GM12878 (cell line): ENCODE data around the gene CALM3. TPM values are rescaled to one million over a fixed set of nuclear protein-coding genes. Genes with fewer than 3 reads are reported as not detected.

Source experiments
- ATAC-seq: fragments of 200-7000 bp; cut with Tn5 transposase; 3 replicates; pipeline ENCODE4 v1.9.1; 2020; ENCODE audit warnings: mild to moderate bottlenecking, moderate library complexity
- BruUV-seq: library from RNA; stranded (reverse); fragments of 400-500 nt; replicated peaks from 2 replicates; lab custom pipeline; 2021; lab: Mats Ljungman, UMichigan
- CTCF ChIA-PET: fragments of 300-600 bp; sonication (Branson Sonifier 250); formaldehyde crosslinking; extraction: SDS; loops from one replicate; lab custom pipeline; 2021; ENCODE audit warnings: inconsistent platforms; lab: Yijun Ruan, JAX
- POLR2A ChIA-PET: fragments of 350-600 bp; formaldehyde crosslinking; extraction: SDS; loops from one replicate; lab custom pipeline; 2021; ENCODE audit warnings: inconsistent platforms; lab: Charles Lee
- RAD21 ChIA-PET: fragments of 300-600 bp; sonication (Branson Sonifier 250); formaldehyde crosslinking; loops from one replicate; lab custom pipeline; 2023; ENCODE audit warnings: antibody characterized with exemption; ENCODE audit not compliant: unreplicated experiment; lab: Charles Lee
- SMC1A ChIA-PET: fragments of 300-600 bp; sonication (Branson Sonifier 250); formaldehyde crosslinking; loops from one replicate; lab custom pipeline; 2023; ENCODE audit not compliant: unreplicated experiment, uncharacterized antibody; lab: Charles Lee
- DNase-seq: peaks from one replicate; pipeline ENCODE4 v3.0.0-alpha.2; 2011; ENCODE audit warnings: low read depth, low spot score
- FAIRE-seq: peaks from 3 replicates; lab custom pipeline; 2011; peaks lifted over from hg19 to GRCh38; lab: Jason Lieb, UNC
- H2AFZ ChIP-seq: 2 replicates; pipeline ENCODE4 v1.6.0; 2011; ENCODE audit warnings: low read depth, low read length, control low read depth; ENCODE audit not compliant: control insufficient read depth
- H3K27ac ChIP-seq: 2 replicates; pipeline ENCODE4 v1.5.1; 2011; ENCODE audit warnings: control low read depth; ENCODE audit not compliant: control insufficient read depth, insufficient read depth
- H3K27me3 ChIP-seq, 2 experiments: replicated peaks in 1 of 2; 2 replicates each; pipeline versions ENCODE4 v1.6.0 to v1.6.1; 2011; ENCODE audit warnings: low read length in 1 of 2; ENCODE audit not compliant: control insufficient read depth in 2 of 2, insufficient read depth in 2 of 2
- H3K36me3 ChIP-seq, 2 experiments: 2 replicates each; pipeline ENCODE4 v1.5.1; 2011; ENCODE audit warnings: low read length in 1 of 2; ENCODE audit not compliant: control insufficient read depth in 2 of 2, insufficient read depth in 2 of 2
- H3K4me1 ChIP-seq: 2 replicates; pipeline ENCODE4 v1.6.1; 2011; ENCODE audit warnings: mild to moderate bottlenecking, low read length, moderate library complexity, mixed read lengths; ENCODE audit not compliant: control insufficient read depth, insufficient read depth
- H3K4me2 ChIP-seq: 2 replicates; pipeline ENCODE4 v1.6.0; 2011; ENCODE audit warnings: control low read depth; ENCODE audit not compliant: control insufficient read depth, insufficient read depth
- H3K4me3 ChIP-seq: fragments of 200-600 bp; sonication (generic); 2 replicates; pipeline ENCODE4 v1.5.1; 2016
- H3K79me2 ChIP-seq: 2 replicates; pipeline ENCODE4 v1.6.0; 2011; ENCODE audit warnings: low read length; ENCODE audit not compliant: control insufficient read depth, insufficient read depth
- H3K9ac ChIP-seq: 2 replicates; pipeline ENCODE4 v1.8.0; 2011; ENCODE audit warnings: low read length, control low read depth, mixed read lengths; ENCODE audit not compliant: control insufficient read depth, insufficient read depth
- H3K9me3 ChIP-seq: replicated peaks from 3 replicates; pipeline ENCODE4 v1.5.1; 2011; ENCODE audit warnings: mild to moderate bottlenecking, low read length; ENCODE audit not compliant: control insufficient read depth, insufficient read depth
- H4K20me1 ChIP-seq: 2 replicates; pipeline ENCODE4 v1.6.0; 2011; ENCODE audit not compliant: control insufficient read depth, insufficient read depth
- ATF2 ChIP-seq: IDR thresholded peaks from 2 replicates; pipeline ENCODE4 v1.6.1; 2012; ENCODE audit warnings: low read length, inconsistent platforms
- BCL11A ChIP-seq: IDR thresholded peaks from 2 replicates; pipeline ENCODE4 v1.6.1; 2011; ENCODE audit warnings: low read depth, low read length
- CREB1 ChIP-seq: IDR thresholded peaks from 2 replicates; pipeline ENCODE4 v1.6.1; 2012; ENCODE audit warnings: low read depth, mild to moderate bottlenecking, inconsistent platforms
- GABPA ChIP-seq: IDR thresholded peaks from 2 replicates; pipeline ENCODE4 v1.6.1; 2014; ENCODE audit warnings: antibody characterized with exemption, low read depth, mild to moderate bottlenecking, inconsistent platforms
- IRF4 ChIP-seq: IDR thresholded peaks from 2 replicates; pipeline ENCODE4 v1.6.1; 2011; ENCODE audit warnings: low read depth, low read length
- NR2F1 ChIP-seq: fragments of 450-650 bp; conservative IDR thresholded peaks from 2 replicates; pipeline ENCODE4 v1.6.1; 2017; ENCODE audit warnings: mild to moderate bottlenecking
- POLR2AphosphoS2 ChIP-seq: IDR thresholded peaks from 2 replicates; pipeline ENCODE4 v1.6.1; 2011; ENCODE audit warnings: low read depth, mild to moderate bottlenecking, low read length, improper control_type of control experiment, moderate library complexity
- RAD21 ChIP-seq: IDR thresholded peaks from 2 replicates; pipeline ENCODE4 v1.6.1; 2011; ENCODE audit warnings: mild to moderate bottlenecking, low read depth, low read length, moderate library complexity; ENCODE audit not compliant: insufficient read depth
- RCOR1 ChIP-seq: conservative IDR thresholded peaks from 2 replicates; pipeline ENCODE4 v1.6.1; 2012; ENCODE audit warnings: low read depth, low read length, improper control_type of control experiment
- SMAD1 ChIP-seq: fragments of 450-650 bp; IDR thresholded peaks from 2 replicates; pipeline ENCODE4 v1.6.1; 2018; ENCODE audit warnings: mild to moderate bottlenecking, low read depth; ENCODE audit not compliant: partially characterized antibody
- TCF7 ChIP-seq: IDR thresholded peaks from 2 replicates; pipeline ENCODE4 v1.6.1; 2014; ENCODE audit warnings: antibody characterized with exemption, borderline replicate concordance
- ZBED1 ChIP-seq: IDR thresholded peaks from 2 replicates; pipeline ENCODE4 v1.6.1; 2016; ENCODE audit warnings: borderline replicate concordance
- ZNF217 ChIP-seq: fragments of 450-650 bp; IDR thresholded peaks from 2 replicates; pipeline ENCODE4 v1.6.1; 2017; ENCODE audit warnings: antibody characterized with exemption, mild to moderate bottlenecking
- ZNF274 ChIP-seq: IDR thresholded peaks from one replicate; pipeline ENCODE4 v1.8.0; 2011; ENCODE audit not compliant: insufficient read length, insufficient read depth
- WGBS: methylation state at CpG from one replicate; pipeline ENCODE4 v1.1.6; 2016; ENCODE audit warnings: low lambda C conversion rate; ENCODE audit not compliant: insufficient replicate concordance, insufficient coverage; ENCODE audit errors: missing lambda C conversion rate; 5-methylcytosine and 5-hydroxymethylcytosine counted together
- in situ Hi-C: fragments of 300-500 bp; cut with MboI; formaldehyde crosslinking; loops from 9 replicates; pipeline ENCODE4 v1.14.3; 2018; ENCODE audit warnings: mixed read lengths
- intact Hi-C: fragments of 100-400 bp; cut with micrococcal nuclease; formaldehyde crosslinking; loops from one replicate; pipeline ENCODE4 v1.14.2; 2022; ENCODE audit not compliant: unreplicated experiment
- polyA plus RNA-seq, 11 experiments: library from polyadenylated mRNA; depleted of rRNA in 4 of 11; unstranded in 6 of 11; stranded (reverse) in 5 of 11; fragments of >200 nt; fragmentation: Nextera tagmentation in 4 of 11; fragmentation: Illumina TruSeq in 1 of 11; extraction: Ambion mirVana in 4 of 11; extraction: Trizol in 1 of 11; gene quantifications; 1 replicate in 1 of 11; 2 replicates in 10 of 11; pipeline versions ENCODE4 v1.2.1 to v1.2.3, GENCODE V29; 2011 to 2016; ENCODE audit warnings: inconsistent platforms in 2 of 11, missing spikeins in 2 of 11, low read depth in 1 of 11
- total RNA-seq, 4 experiments: library from RNA; depleted of rRNA in 3 of 4; stranded (reverse); fragments of >200 nt in 3 of 4; fragmentation: Illumina TruSeq in 1 of 4; extraction: Trizol in 1 of 4; gene quantifications; 2 replicates each; pipeline versions ENCODE4 v1.2.1 to v1.2.3, GENCODE V29; 2013 to 2021
- TF ChIP-seq, protein P1 (sequence below): fragments of 450-650 bp; IDR thresholded peaks from 2 replicates; pipeline ENCODE4 v1.6.1; 2017; ENCODE audit warnings: mild to moderate bottlenecking, moderate library complexity
- TF ChIP-seq, protein P2 (sequence below): fragments of 450-650 bp; formaldehyde crosslinking; IDR thresholded peaks from 2 replicates; pipeline ENCODE4 v1.5.0; 2022; ENCODE audit warnings: mild to moderate bottlenecking, missing genetic modification characterization

CALM3 gene
- total and polyA plus RNA-seq, 10 of the 15 experiments (the other 5 are each of a cell fraction or from before 2014, with no cell fraction given), result 164 to 849 (median 347) TPM

GRCh38 chr19:46656541-46656940 is 55.4 kb downstream of the CALM3 start:
- H3K27me3 ChIP-seq, result peaks cover 3% of the 10 kb centered on the region in 2 experiments; a peak in 3 of 4 replicates
- in situ Hi-C loops, result no loop called here
- no peaks in the 10 kb centered on the region for H3K36me3 ChIP-seq
- ATAC-seq (no peak), FAIRE-seq (no peak), DNase-seq (no peak)
- no peak overlapping the region for H3K27ac ChIP-seq
- RAD21 ChIA-PET, result interaction anchor here (0.6 to 1.0 kb wide), 3 partner anchors 37 to 99 kb away, joined by 3 to 6 read pairs (median 3); partner anchors contain the start of gene CALM3
- CTCF ChIA-PET, result interaction anchor here (1.2 to 11.5 kb wide), 3 partner anchors 12 to 97 kb away, joined by 4 to 434 read pairs (median 6); no protein-coding TSS in a partner anchor
- POLR2A ChIA-PET, result interaction anchor here (0.5 kb wide), 1 partner anchor 489 kb away, joined by 8 read pairs; no protein-coding TSS in a partner anchor
- no peak overlapping the region for H3K4me3 ChIP-seq
- H3K4me2 ChIP-seq, result no peak overlapping the region
- H3K79me2 ChIP-seq, result no peaks in the 10 kb centered on the region
- WGBS, result 65% methylated on average over 5 of the region's 5 CpGs
- intact Hi-C loops, result no loop called here
- H4K20me1 ChIP-seq, result no peaks in the 10 kb centered on the region
- H3K9ac ChIP-seq, result no peak overlapping the region
- BruUV-seq, result no TSS peak
- H3K9me3 ChIP-seq, result no peaks in the 10 kb centered on the region
- H2AFZ ChIP-seq, result no peak overlapping the region
- H3K4me1 ChIP-seq, result peaks cover 14% of the 10 kb centered on the region
- SMC1A ChIA-PET, result interaction anchor here (1.1 to 1.5 kb wide), 4 partner anchors 8 to 72 kb away, joined by 3 to 4 read pairs (median 4); no protein-coding TSS in a partner anchor
- no peak for TF ChIP-seq ZNF217
- TF ChIP-seq IRF4, result no peak
- TF ChIP-seq POLR2AphosphoS2, result no peak
- TF ChIP-seq SMAD1, result no peak
- TF ChIP-seq GABPA, result no peak
- no peak for TF ChIP-seq NR2F1
- TF ChIP-seq, protein P1, sequence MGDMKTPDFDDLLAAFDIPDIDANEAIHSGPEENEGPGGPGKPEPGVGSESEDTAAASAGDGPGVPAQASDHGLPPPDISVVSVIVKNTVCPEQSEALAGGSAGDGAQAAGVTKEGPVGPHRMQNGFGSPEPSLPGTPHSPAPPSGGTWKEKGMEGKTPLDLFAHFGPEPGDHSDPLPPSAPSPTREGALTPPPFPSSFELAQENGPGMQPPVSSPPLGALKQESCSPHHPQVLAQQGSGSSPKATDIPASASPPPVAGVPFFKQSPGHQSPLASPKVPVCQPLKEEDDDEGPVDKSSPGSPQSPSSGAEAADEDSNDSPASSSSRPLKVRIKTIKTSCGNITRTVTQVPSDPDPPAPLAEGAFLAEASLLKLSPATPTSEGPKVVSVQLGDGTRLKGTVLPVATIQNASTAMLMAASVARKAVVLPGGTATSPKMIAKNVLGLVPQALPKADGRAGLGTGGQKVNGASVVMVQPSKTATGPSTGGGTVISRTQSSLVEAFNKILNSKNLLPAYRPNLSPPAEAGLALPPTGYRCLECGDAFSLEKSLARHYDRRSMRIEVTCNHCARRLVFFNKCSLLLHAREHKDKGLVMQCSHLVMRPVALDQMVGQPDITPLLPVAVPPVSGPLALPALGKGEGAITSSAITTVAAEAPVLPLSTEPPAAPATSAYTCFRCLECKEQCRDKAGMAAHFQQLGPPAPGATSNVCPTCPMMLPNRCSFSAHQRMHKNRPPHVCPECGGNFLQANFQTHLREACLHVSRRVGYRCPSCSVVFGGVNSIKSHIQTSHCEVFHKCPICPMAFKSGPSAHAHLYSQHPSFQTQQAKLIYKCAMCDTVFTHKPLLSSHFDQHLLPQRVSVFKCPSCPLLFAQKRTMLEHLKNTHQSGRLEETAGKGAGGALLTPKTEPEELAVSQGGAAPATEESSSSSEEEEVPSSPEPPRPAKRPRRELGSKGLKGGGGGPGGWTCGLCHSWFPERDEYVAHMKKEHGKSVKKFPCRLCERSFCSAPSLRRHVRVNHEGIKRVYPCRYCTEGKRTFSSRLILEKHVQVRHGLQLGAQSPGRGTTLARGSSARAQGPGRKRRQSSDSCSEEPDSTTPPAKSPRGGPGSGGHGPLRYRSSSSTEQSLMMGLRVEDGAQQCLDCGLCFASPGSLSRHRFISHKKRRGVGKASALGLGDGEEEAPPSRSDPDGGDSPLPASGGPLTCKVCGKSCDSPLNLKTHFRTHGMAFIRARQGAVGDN, result no peak
- no peak for TF ChIP-seq RAD21
- TF ChIP-seq RCOR1, result no peak
- TF ChIP-seq ATF2, result no peak
- no peak for TF ChIP-seq TCF7
- no peak for TF ChIP-seq ZBED1
- TF ChIP-seq, protein P2, sequence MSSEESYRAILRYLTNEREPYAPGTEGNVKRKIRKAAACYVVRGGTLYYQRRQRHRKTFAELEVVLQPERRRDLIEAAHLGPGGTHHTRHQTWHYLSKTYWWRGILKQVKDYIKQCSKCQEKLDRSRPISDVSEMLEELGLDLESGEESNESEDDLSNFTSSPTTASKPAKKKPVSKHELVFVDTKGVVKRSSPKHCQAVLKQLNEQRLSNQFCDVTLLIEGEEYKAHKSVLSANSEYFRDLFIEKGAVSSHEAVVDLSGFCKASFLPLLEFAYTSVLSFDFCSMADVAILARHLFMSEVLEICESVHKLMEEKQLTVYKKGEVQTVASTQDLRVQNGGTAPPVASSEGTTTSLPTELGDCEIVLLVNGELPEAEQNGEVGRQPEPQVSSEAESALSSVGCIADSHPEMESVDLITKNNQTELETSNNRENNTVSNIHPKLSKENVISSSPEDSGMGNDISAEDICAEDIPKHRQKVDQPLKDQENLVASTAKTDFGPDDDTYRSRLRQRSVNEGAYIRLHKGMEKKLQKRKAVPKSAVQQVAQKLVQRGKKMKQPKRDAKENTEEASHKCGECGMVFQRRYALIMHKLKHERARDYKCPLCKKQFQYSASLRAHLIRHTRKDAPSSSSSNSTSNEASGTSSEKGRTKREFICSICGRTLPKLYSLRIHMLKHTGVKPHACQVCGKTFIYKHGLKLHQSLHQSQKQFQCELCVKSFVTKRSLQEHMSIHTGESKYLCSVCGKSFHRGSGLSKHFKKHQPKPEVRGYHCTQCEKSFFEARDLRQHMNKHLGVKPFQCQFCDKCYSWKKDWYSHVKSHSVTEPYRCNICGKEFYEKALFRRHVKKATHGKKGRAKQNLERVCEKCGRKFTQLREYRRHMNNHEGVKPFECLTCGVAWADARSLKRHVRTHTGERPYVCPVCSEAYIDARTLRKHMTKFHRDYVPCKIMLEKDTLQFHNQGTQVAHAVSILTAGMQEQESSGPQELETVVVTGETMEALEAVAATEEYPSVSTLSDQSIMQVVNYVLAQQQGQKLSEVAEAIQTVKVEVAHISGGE (CRISPR knock-in tag), result no peak
- TF ChIP-seq CREB1, result no peak
- no peak for TF ChIP-seq BCL11A
- TF ChIP-seq ZNF274, result no peak
